HepG2 (cell line): Measurements from ENCODE around the gene ARHGAP45. TPM values are rescaled to one million over a fixed set of nuclear protein-coding genes. Genes with fewer than 3 reads are reported as not detected.

Experiments
- ZFYVE20 ChIP-seq: sonication (generic); formaldehyde crosslinking; IDR thresholded peaks from 2 replicates; pipeline ENCODE4 v1.8.0; 2023; ENCODE audit warnings: low read depth, mild to moderate bottlenecking, moderate library complexity, missing genetic modification reagents, borderline replicate concordance
- ZNF792 ChIP-seq: IDR thresholded peaks from 2 replicates; pipeline ENCODE4 v1.6.1; 2016
- polyA plus RNA-seq, 8 experiments: library from polyadenylated mRNA; depleted of rRNA in 3 of 8; stranded (reverse) in 7 of 8; unstranded in 1 of 8; fragments of >200 nt; fragmentation: Illumina TruSeq in 4 of 8; extraction: Trizol in 4 of 8; gene quantifications; 2 replicates each; pipeline versions ENCODE4 v1.2.1 to v1.2.3, GENCODE V29; 2011 to 2016; ENCODE audit warnings: low read depth in 4 of 8, missing spikeins in 1 of 8, mixed read lengths in 1 of 8; ENCODE audit not compliant: insufficient read depth in 1 of 8
- total RNA-seq, 5 experiments: library from RNA; depleted of rRNA; stranded (reverse); fragments of >200 nt; fragmentation: Illumina TruSeq; extraction: Trizol; gene quantifications; 2 replicates each; pipeline ENCODE4 v1.2.3, GENCODE V29; 2016; ENCODE audit warnings: low read depth in 1 of 5
- TF ChIP-seq, protein P1 (sequence below): sonication (generic); formaldehyde crosslinking; IDR thresholded peaks from 2 replicates; pipeline ENCODE4 v1.9.0; 2021; ENCODE audit warnings: mild to moderate bottlenecking, missing genetic modification reagents
- TF ChIP-seq, protein P2 (sequence below): sonication (generic); formaldehyde crosslinking; IDR thresholded peaks from 2 replicates; pipeline ENCODE4 v1.4.0; 2020; ENCODE audit warnings: mild to moderate bottlenecking, missing genetic modification reagents
- TF ChIP-seq, protein P3 (sequence below): sonication (generic); formaldehyde crosslinking; IDR thresholded peaks from 2 replicates; pipeline ENCODE4 v1.5.1; 2020; ENCODE audit warnings: mild to moderate bottlenecking, missing genetic modification reagents, moderate library complexity
- TF ChIP-seq, protein P4 (sequence below): IDR thresholded peaks from 2 replicates; pipeline ENCODE4 v1.6.1; 2016; ENCODE audit warnings: low read depth, missing genetic modification reagents, missing compliant biosample characterization

Gene ARHGAP45
- total and polyA plus RNA-seq, 2 of the 13 experiments (the other 11 are each of a cell fraction or from before 2014, with no cell fraction given), result 0.84 to 32.0 TPM

DNA sequence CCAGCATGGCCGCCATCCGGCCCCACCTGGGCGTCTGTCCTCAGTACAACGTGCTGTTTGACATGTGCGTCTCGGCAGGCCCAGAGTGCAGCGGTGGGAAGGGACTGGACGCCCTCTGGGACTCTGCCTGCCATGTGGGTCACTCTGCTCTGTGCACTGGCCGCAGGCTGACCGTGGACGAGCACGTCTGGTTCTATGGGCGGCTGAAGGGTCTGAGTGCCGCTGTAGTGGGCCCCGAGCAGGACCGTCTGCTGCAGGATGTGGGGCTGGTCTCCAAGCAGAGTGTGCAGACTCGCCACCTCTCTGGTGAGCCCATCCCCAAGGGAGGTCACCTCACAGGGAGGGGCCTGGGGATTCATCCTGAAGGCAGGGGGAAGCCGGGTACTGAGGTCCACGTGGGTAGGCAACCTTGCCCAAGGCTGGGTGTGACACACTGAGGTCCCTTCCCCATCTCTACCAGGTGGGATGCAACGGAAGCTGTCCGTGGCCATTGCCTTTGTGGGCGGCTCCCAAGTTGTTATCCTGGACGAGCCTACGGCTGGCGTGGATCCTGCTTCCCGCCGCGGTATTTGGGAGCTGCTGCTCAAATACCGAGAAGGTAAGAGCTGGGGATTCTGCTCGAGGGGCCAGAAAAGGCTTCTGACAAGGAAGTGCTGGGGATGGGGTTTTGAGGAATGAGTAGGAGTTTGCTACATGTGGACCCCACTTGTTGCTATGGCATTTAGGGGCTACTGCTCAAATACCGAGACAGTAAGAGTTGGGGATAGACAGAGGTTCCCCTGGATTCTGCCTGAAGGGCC, 15.8 kb upstream of the ARHGAP45 start (continued):
- TF ChIP-seq, protein P1, sequence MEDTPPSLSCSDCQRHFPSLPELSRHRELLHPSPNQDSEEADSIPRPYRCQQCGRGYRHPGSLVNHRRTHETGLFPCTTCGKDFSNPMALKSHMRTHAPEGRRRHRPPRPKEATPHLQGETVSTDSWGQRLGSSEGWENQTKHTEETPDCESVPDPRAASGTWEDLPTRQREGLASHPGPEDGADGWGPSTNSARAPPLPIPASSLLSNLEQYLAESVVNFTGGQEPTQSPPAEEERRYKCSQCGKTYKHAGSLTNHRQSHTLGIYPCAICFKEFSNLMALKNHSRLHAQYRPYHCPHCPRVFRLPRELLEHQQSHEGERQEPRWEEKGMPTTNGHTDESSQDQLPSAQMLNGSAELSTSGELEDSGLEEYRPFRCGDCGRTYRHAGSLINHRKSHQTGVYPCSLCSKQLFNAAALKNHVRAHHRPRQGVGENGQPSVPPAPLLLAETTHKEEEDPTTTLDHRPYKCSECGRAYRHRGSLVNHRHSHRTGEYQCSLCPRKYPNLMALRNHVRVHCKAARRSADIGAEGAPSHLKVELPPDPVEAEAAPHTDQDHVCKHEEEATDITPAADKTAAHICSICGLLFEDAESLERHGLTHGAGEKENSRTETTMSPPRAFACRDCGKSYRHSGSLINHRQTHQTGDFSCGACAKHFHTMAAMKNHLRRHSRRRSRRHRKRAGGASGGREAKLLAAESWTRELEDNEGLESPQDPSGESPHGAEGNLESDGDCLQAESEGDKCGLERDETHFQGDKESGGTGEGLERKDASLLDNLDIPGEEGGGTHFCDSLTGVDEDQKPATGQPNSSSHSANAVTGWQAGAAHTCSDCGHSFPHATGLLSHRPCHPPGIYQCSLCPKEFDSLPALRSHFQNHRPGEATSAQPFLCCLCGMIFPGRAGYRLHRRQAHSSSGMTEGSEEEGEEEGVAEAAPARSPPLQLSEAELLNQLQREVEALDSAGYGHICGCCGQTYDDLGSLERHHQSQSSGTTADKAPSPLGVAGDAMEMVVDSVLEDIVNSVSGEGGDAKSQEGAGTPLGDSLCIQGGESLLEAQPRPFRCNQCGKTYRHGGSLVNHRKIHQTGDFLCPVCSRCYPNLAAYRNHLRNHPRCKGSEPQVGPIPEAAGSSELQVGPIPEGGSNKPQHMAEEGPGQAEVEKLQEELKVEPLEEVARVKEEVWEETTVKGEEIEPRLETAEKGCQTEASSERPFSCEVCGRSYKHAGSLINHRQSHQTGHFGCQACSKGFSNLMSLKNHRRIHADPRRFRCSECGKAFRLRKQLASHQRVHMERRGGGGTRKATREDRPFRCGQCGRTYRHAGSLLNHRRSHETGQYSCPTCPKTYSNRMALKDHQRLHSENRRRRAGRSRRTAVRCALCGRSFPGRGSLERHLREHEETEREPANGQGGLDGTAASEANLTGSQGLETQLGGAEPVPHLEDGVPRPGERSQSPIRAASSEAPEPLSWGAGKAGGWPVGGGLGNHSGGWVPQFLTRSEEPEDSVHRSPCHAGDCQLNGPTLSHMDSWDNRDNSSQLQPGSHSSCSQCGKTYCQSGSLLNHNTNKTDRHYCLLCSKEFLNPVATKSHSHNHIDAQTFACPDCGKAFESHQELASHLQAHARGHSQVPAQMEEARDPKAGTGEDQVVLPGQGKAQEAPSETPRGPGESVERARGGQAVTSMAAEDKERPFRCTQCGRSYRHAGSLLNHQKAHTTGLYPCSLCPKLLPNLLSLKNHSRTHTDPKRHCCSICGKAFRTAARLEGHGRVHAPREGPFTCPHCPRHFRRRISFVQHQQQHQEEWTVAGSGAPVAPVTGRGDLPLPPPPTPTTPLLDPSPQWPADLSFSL (CRISPR knock-in tag), result peak; percentile 60; the same call in 1 of the 2 replicates
- TF ChIP-seq ZFYVE20 (CRISPR knock-in tag) (no peak), ZNF792 (CRISPR knock-in tag) (peak; percentile 28; the same call in 1 of the 2 replicates)
- TF ChIP-seq, protein P2, sequence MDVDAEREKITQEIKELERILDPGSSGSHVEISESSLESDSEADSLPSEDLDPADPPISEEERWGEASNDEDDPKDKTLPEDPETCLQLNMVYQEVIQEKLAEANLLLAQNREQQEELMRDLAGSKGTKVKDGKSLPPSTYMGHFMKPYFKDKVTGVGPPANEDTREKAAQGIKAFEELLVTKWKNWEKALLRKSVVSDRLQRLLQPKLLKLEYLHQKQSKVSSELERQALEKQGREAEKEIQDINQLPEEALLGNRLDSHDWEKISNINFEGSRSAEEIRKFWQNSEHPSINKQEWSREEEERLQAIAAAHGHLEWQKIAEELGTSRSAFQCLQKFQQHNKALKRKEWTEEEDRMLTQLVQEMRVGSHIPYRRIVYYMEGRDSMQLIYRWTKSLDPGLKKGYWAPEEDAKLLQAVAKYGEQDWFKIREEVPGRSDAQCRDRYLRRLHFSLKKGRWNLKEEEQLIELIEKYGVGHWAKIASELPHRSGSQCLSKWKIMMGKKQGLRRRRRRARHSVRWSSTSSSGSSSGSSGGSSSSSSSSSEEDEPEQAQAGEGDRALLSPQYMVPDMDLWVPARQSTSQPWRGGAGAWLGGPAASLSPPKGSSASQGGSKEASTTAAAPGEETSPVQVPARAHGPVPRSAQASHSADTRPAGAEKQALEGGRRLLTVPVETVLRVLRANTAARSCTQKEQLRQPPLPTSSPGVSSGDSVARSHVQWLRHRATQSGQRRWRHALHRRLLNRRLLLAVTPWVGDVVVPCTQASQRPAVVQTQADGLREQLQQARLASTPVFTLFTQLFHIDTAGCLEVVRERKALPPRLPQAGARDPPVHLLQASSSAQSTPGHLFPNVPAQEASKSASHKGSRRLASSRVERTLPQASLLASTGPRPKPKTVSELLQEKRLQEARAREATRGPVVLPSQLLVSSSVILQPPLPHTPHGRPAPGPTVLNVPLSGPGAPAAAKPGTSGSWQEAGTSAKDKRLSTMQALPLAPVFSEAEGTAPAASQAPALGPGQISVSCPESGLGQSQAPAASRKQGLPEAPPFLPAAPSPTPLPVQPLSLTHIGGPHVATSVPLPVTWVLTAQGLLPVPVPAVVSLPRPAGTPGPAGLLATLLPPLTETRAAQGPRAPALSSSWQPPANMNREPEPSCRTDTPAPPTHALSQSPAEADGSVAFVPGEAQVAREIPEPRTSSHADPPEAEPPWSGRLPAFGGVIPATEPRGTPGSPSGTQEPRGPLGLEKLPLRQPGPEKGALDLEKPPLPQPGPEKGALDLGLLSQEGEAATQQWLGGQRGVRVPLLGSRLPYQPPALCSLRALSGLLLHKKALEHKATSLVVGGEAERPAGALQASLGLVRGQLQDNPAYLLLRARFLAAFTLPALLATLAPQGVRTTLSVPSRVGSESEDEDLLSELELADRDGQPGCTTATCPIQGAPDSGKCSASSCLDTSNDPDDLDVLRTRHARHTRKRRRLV, result no peak
- TF ChIP-seq, protein P3, sequence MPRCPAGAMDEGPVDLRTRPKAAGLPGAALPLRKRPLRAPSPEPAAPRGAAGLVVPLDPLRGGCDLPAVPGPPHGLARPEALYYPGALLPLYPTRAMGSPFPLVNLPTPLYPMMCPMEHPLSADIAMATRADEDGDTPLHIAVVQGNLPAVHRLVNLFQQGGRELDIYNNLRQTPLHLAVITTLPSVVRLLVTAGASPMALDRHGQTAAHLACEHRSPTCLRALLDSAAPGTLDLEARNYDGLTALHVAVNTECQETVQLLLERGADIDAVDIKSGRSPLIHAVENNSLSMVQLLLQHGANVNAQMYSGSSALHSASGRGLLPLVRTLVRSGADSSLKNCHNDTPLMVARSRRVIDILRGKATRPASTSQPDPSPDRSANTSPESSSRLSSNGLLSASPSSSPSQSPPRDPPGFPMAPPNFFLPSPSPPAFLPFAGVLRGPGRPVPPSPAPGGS (CRISPR knock-in tag), result peak; percentile 25; the same call in 1 of the 2 replicates
- TF ChIP-seq, protein P4, sequence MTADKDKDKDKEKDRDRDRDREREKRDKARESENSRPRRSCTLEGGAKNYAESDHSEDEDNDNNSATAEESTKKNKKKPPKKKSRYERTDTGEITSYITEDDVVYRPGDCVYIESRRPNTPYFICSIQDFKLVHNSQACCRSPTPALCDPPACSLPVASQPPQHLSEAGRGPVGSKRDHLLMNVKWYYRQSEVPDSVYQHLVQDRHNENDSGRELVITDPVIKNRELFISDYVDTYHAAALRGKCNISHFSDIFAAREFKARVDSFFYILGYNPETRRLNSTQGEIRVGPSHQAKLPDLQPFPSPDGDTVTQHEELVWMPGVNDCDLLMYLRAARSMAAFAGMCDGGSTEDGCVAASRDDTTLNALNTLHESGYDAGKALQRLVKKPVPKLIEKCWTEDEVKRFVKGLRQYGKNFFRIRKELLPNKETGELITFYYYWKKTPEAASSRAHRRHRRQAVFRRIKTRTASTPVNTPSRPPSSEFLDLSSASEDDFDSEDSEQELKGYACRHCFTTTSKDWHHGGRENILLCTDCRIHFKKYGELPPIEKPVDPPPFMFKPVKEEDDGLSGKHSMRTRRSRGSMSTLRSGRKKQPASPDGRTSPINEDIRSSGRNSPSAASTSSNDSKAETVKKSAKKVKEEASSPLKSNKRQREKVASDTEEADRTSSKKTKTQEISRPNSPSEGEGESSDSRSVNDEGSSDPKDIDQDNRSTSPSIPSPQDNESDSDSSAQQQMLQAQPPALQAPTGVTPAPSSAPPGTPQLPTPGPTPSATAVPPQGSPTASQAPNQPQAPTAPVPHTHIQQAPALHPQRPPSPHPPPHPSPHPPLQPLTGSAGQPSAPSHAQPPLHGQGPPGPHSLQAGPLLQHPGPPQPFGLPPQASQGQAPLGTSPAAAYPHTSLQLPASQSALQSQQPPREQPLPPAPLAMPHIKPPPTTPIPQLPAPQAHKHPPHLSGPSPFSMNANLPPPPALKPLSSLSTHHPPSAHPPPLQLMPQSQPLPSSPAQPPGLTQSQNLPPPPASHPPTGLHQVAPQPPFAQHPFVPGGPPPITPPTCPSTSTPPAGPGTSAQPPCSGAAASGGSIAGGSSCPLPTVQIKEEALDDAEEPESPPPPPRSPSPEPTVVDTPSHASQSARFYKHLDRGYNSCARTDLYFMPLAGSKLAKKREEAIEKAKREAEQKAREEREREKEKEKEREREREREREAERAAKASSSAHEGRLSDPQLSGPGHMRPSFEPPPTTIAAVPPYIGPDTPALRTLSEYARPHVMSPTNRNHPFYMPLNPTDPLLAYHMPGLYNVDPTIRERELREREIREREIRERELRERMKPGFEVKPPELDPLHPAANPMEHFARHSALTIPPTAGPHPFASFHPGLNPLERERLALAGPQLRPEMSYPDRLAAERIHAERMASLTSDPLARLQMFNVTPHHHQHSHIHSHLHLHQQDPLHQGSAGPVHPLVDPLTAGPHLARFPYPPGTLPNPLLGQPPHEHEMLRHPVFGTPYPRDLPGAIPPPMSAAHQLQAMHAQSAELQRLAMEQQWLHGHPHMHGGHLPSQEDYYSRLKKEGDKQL, result peak; percentile 24; the same call in 1 of the 2 replicates
